Mucosa of rectum (tissue), 2 donors: Measurements from ENCODE around the gene CSMD2.
"Not testable (repeated sequence)": the region's sequence is repeated elsewhere in the genome, so short reads cannot be mapped to it uniquely, and the experiment has no call there.

ENCODE experiments used
- H3K27ac ChIP-seq, 2 donors: one replicate each; pipeline ENCODE4 v1.7.0; 2013; ENCODE audit warnings: inconsistent platforms in 2 of 2, low read depth in 2 of 2, low read length in 2 of 2
- H3K27me3 ChIP-seq, 2 donors: one replicate each; pipeline ENCODE4 v1.7.0; 2013; ENCODE audit warnings: low read length in 2 of 2; ENCODE audit not compliant: control insufficient read depth in 2 of 2, insufficient read depth in 2 of 2
- H3K36me3 ChIP-seq, 2 donors: one replicate each; pipeline ENCODE4 v1.7.0; 2013; ENCODE audit warnings: low read length in 2 of 2; ENCODE audit not compliant: control insufficient read depth in 2 of 2, insufficient read depth in 2 of 2
- H3K4me1 ChIP-seq, 2 donors: one replicate each; pipeline ENCODE4 v1.7.0; 2013; ENCODE audit warnings: low read length in 2 of 2, mild to moderate bottlenecking in 1 of 2; ENCODE audit not compliant: control insufficient read depth in 2 of 2, insufficient read depth in 2 of 2
- H3K4me3 ChIP-seq, 2 donors: one replicate each; pipeline ENCODE4 v1.7.0; 2013; ENCODE audit warnings: low read length in 2 of 2
- H3K9ac ChIP-seq, 2 donors: one replicate each; pipeline ENCODE4 v1.7.0; 2013; ENCODE audit warnings: low read length in 2 of 2, low read depth in 1 of 2, mild to moderate bottlenecking in 1 of 2
- H3K9me3 ChIP-seq, 2 donors: one replicate each; pipeline ENCODE4 v1.7.0; 2013; ENCODE audit warnings: low read length in 2 of 2; ENCODE audit not compliant: control insufficient read depth in 2 of 2
- donor health status: healthy.
- donor health status: Normal muscosa, but diverticular disease.

The CSMD2 gene

GRCh38 chr1:34113887-34114286 is 51.1 kb downstream of the CSMD2 start:
- H3K27ac ChIP-seq = no peak overlapping the region
- H3K9ac ChIP-seq = no peak overlapping the region
- no peaks in the 10 kb centered on the region for H3K36me3 ChIP-seq
- no peaks in the 10 kb centered on the region for H3K27me3 ChIP-seq
- no peaks in the 10 kb centered on the region for H3K9me3 ChIP-seq
- no peaks in the 10 kb centered on the region for H3K4me1 ChIP-seq
- no peak overlapping the region for H3K4me3 ChIP-seq

GRCh38 chr1:34113362-34113761 is 51.7 kb downstream of the CSMD2 start:
- Histone ChIP-seq H3K4me1 (no peaks in the 10 kb centered on the region), H3K27ac (no peak overlapping the region), H3K4me3 (no peak overlapping the region), H3K9ac (no peak overlapping the region), H3K9me3 (no peaks in the 10 kb centered on the region), H3K36me3 (no peaks in the 10 kb centered on the region), H3K27me3 (no peaks in the 10 kb centered on the region)

GRCh38 chr1:34108711-34109110 is 56.3 kb downstream of the CSMD2 start:
- Histone ChIP-seq H3K27ac (no peak overlapping the region), H3K9ac (no peak overlapping the region), H3K4me1 (no peaks in the 10 kb centered on the region), H3K36me3 (no peaks in the 10 kb centered on the region), H3K27me3 (no peaks in the 10 kb centered on the region), H3K9me3 (no peaks in the 10 kb centered on the region), H3K4me3 (no peak overlapping the region)

- Histone ChIP-seq H3K27me3 (no peaks in the 10 kb centered on the region), H3K4me1 (no peaks in the 10 kb centered on the region), H3K27ac (no peak overlapping the region), H3K36me3 (no peaks in the 10 kb centered on the region), H3K4me3 (no peak overlapping the region), H3K9me3 (no peaks in the 10 kb centered on the region), H3K9ac (no peak overlapping the region)
Observed at GRCh38 chr1:34108269-34108668, 56.8 kb downstream of the CSMD2 start.

GRCh38 chr1:34101151-34101550 is 63.9 kb downstream of the CSMD2 start:
- no peak overlapping the region for H3K9ac ChIP-seq
- H3K4me3 ChIP-seq = no peak overlapping the region
- H3K27me3 ChIP-seq = no peaks in the 10 kb centered on the region
- H3K36me3 ChIP-seq = no peaks in the 10 kb centered on the region
- H3K4me1 ChIP-seq = no peaks in the 10 kb centered on the region
- H3K27ac ChIP-seq = no peak overlapping the region
- no peaks in the 10 kb centered on the region for H3K9me3 ChIP-seq

- Histone ChIP-seq H3K27me3 (no peaks in the 10 kb centered on the region), H3K27ac (no peak overlapping the region), H3K4me1 (no peaks in the 10 kb centered on the region), H3K4me3 (no peak overlapping the region), H3K9ac (no peak overlapping the region), H3K9me3 (no peaks in the 10 kb centered on the region), H3K36me3 (no peaks in the 10 kb centered on the region)
Observed at GRCh38 chr1:34100332-34100731, 64.7 kb downstream of the CSMD2 start.

- H3K9me3 ChIP-seq, H3K27me3 ChIP-seq, H3K36me3 ChIP-seq, H3K27ac ChIP-seq, H3K4me1 ChIP-seq, H3K9ac ChIP-seq, H3K4me3 ChIP-seq: not testable (repeated sequence)
Observed at GRCh38 chr1:34092399-34092798, 72.6 kb downstream of the CSMD2 start.

- H3K27me3 ChIP-seq = no peaks in the 10 kb centered on the region
Observed at GRCh38 chr1:34089731-34090130, 75.3 kb downstream of the CSMD2 start.

GRCh38 chr1:34087986-34088385 is 77.0 kb downstream of the CSMD2 start:
- Histone ChIP-seq H3K27ac (no peak overlapping the region), H3K4me1 (no peaks in the 10 kb centered on the region), H3K4me3 (no peak overlapping the region), H3K36me3 (no peaks in the 10 kb centered on the region), H3K9ac (no peak overlapping the region), H3K27me3 (no peaks in the 10 kb centered on the region), H3K9me3 (no peaks in the 10 kb centered on the region)

More at GRCh38 chr1:34089731-34090130, 75.3 kb downstream of the CSMD2 start:
- H3K4me3 ChIP-seq = no peak overlapping the region
- H3K36me3 ChIP-seq = no peaks in the 10 kb centered on the region
- H3K9me3 ChIP-seq = no peaks in the 10 kb centered on the region
- no peak overlapping the region for H3K9ac ChIP-seq
- H3K27ac ChIP-seq = no peak overlapping the region
- no peaks in the 10 kb centered on the region for H3K4me1 ChIP-seq

GRCh38 chr1:34086561-34086960 is 78.5 kb downstream of the CSMD2 start:
- Histone ChIP-seq H3K9ac (no peak overlapping the region), H3K27me3 (no peaks in the 10 kb centered on the region), H3K4me1 (no peaks in the 10 kb centered on the region), H3K27ac (no peak overlapping the region), H3K36me3 (no peaks in the 10 kb centered on the region), H3K9me3 (no peaks in the 10 kb centered on the region), H3K4me3 (no peak overlapping the region)

GRCh38 chr1:34083974-34084373 is 81.1 kb downstream of the CSMD2 start:
- no peak overlapping the region for H3K27ac ChIP-seq
- no peaks in the 10 kb centered on the region for H3K9me3 ChIP-seq
- H3K36me3 ChIP-seq = no peaks in the 10 kb centered on the region
- H3K27me3 ChIP-seq = no peaks in the 10 kb centered on the region
- H3K9ac ChIP-seq = no peak overlapping the region
- no peak overlapping the region for H3K4me3 ChIP-seq
- no peaks in the 10 kb centered on the region for H3K4me1 ChIP-seq
